ENCODE results near the gene AKAP12.

Gene AKAP12

GRCh38 chr6:151260205-151260604 lies 20.4 kb downstream of the AKAP12 start:
- H3K4me3 ChIP-seq (ENCODE audit: low read depth in 1 of 2, low read length in 2 of 2) = no peak overlapping the region
- no peak overlapping the region for H3K9ac ChIP-seq (ENCODE audit: low read length)
- no peaks in the 10 kb centered on the region for H3K36me3 ChIP-seq (ENCODE audit: insufficient read depth, low read length)
- peaks cover 57% of the 10 kb centered on the region for H3K4me1 ChIP-seq (ENCODE audit: insufficient read depth, low read length)
- H3K27ac ChIP-seq (ENCODE audit: low read depth, low read length) = no peak overlapping the region
- no peaks in the 10 kb centered on the region for H3K9me3 ChIP-seq (ENCODE audit: low read length)
- H3K27me3 ChIP-seq (ENCODE audit: control insufficient read depth in 1 of 2, insufficient read depth in 2 of 2, low read length in 2 of 2) = no peaks in the 10 kb centered on the region

- no peaks in the 10 kb centered on the region for H3K36me3 ChIP-seq (ENCODE audit: insufficient read depth, low read length)
- no peaks in the 10 kb centered on the region for H3K27me3 ChIP-seq (ENCODE audit: control insufficient read depth in 1 of 2, insufficient read depth in 2 of 2, low read length in 2 of 2)
- H3K4me3 ChIP-seq (ENCODE audit: low read depth in 1 of 2, low read length in 2 of 2) = no peak overlapping the region
- no peaks in the 10 kb centered on the region for H3K9me3 ChIP-seq (ENCODE audit: low read length)
- H3K4me1 ChIP-seq (ENCODE audit: insufficient read depth, low read length) = peaks cover 42% of the 10 kb centered on the region
- no peak overlapping the region for H3K27ac ChIP-seq (ENCODE audit: low read depth, low read length)
- H3K9ac ChIP-seq (ENCODE audit: low read length) = no peak overlapping the region
Observed at GRCh38 chr6:151263035-151263434, 23.3 kb downstream of the AKAP12 start.

DNA sequence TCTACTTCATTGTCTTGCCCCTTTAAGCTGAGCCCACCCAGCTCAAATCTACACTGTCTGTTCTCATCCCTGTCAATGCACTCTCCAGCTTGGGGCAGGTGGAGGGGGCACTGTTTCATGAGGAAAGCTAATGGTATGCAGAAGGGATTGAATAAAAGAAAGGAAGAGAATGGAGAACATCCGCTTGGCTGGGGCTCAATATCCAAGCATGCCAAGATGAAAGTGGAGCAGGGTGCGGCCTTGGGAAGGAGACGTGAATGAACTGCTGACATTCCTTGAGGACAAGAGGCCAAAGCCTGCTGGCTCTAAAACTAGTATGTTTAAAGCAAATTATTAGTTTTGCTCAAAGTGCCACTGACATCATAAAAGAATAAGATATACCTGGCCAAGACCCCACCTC lies 24.2 kb downstream of the AKAP12 start:
- Histone ChIP-seq H3K4me3 (ENCODE audit: low read depth in 1 of 2, low read length in 2 of 2) (no peak overlapping the region), H3K27me3 (ENCODE audit: control insufficient read depth in 1 of 2, insufficient read depth in 2 of 2, low read length in 2 of 2) (no peaks in the 10 kb centered on the region), H3K4me1 (ENCODE audit: insufficient read depth, low read length) (peaks cover 40% of the 10 kb centered on the region), H3K27ac (ENCODE audit: low read depth, low read length) (peak overlapping the region; percentile 32), H3K9me3 (ENCODE audit: low read length) (no peaks in the 10 kb centered on the region), H3K36me3 (ENCODE audit: insufficient read depth, low read length) (no peaks in the 10 kb centered on the region), H3K9ac (ENCODE audit: low read length) (no peak overlapping the region)

DNA sequence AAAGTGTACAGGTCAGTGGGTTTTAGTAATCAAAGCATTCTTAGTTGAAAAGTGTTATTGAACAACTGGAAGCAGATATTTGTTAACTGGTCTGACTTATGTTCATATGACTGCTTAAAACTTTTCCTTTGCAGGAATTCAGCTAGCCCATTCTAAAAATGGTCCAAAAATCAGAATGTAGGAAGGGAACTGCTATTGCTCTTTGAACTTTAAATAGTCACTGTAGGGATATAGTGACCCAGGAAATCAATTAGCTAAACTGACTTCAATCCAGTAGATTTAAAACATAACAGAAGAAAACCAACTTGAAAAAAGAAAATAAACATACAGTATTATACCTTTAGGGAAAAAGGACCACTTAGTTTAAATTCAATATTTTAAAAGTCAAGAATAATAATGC lies 25.5 kb downstream of the AKAP12 start:
- Histone ChIP-seq H3K27ac (ENCODE audit: low read depth, low read length) (no peak overlapping the region), H3K9ac (ENCODE audit: low read length) (no peak overlapping the region), H3K36me3 (ENCODE audit: insufficient read depth, low read length) (no peaks in the 10 kb centered on the region), H3K4me3 (ENCODE audit: low read depth in 1 of 2, low read length in 2 of 2) (no peak overlapping the region), H3K4me1 (ENCODE audit: insufficient read depth, low read length) (peaks cover 41% of the 10 kb centered on the region), H3K27me3 (ENCODE audit: control insufficient read depth in 1 of 2, insufficient read depth in 2 of 2, low read length in 2 of 2) (no peaks in the 10 kb centered on the region), H3K9me3 (ENCODE audit: low read length) (no peaks in the 10 kb centered on the region)

DNA sequence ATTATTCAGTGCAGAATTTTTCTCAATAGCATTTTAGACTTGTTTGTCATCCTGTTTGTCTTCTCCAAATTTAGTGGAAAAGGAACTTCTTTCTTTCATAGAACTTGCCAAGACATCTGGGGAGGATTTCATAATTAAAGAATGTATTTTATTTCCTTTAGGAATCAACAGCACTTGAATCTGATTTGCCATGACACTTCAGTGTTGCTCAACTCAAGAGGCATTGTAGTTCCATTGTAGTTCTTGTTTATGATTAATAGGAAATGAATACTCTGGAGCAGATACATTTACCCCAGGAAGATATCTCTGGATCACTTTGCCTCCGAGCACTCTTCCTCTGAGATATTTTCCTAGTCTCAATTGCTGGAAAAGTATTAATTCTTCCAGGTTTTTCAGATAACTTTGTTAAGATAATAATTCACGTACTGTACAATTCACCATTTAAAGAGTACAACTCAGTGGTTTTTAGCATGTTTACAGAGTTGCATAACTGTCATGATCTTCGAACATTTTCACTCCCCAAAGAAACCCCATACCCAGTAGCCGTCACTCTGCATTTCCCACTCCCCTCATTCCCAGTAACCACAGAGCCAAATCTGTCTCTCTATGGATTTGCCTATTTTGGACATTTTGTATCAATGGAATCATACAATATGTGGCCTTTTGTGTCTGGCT lies 29.7 kb downstream of the AKAP12 start:
- Histone ChIP-seq H3K4me1 (ENCODE audit: insufficient read depth, low read length) (peaks cover 41% of the 10 kb centered on the region), H3K36me3 (ENCODE audit: insufficient read depth, low read length) (no peaks in the 10 kb centered on the region), H3K9ac (ENCODE audit: low read length) (no peak overlapping the region), H3K4me3 (ENCODE audit: low read depth in 1 of 2, low read length in 2 of 2) (no peak overlapping the region), H3K27ac (ENCODE audit: low read depth, low read length) (peak overlapping the region; percentile 19), H3K27me3 (ENCODE audit: control insufficient read depth in 1 of 2, insufficient read depth in 2 of 2, low read length in 2 of 2) (no peaks in the 10 kb centered on the region), H3K9me3 (ENCODE audit: low read length) (no peaks in the 10 kb centered on the region)

- H3K4me1 ChIP-seq (ENCODE audit: insufficient read depth, low read length) = peaks cover 57% of the 10 kb centered on the region
- H3K9me3 ChIP-seq (ENCODE audit: low read length) = no peaks in the 10 kb centered on the region
- no peak overlapping the region for H3K4me3 ChIP-seq (ENCODE audit: low read depth in 1 of 2, low read length in 2 of 2)
- no peak overlapping the region for H3K27ac ChIP-seq (ENCODE audit: low read depth, low read length)
- no peak overlapping the region for H3K9ac ChIP-seq (ENCODE audit: low read length)
- H3K36me3 ChIP-seq (ENCODE audit: insufficient read depth, low read length) = no peaks in the 10 kb centered on the region
- no peaks in the 10 kb centered on the region for H3K27me3 ChIP-seq (ENCODE audit: control insufficient read depth in 1 of 2, insufficient read depth in 2 of 2, low read length in 2 of 2)
Observed at GRCh38 chr6:151275121-151275520, 35.4 kb downstream of the AKAP12 start.

DNA sequence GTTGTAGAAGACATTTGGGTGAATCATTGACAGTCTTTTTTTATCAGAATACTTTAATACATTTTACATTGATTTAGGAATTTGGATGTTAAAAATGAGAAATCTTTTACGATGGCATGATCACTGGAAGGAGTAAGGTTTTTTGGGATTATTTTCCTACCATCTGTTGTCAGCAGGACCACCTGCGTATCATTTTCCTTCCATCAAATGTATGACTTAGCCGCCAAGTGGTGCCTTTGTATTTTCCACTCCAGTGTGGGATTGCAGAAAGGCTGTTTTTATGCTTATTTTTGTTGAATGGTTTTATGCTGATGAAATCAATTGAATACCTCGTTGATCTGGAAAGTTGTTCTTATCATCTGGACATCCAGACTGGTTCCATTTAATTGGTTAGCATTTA lies 35.8 kb downstream of the AKAP12 start:
- H3K4me3 ChIP-seq (ENCODE audit: low read depth in 1 of 2, low read length in 2 of 2) = no peak overlapping the region
- H3K36me3 ChIP-seq (ENCODE audit: insufficient read depth, low read length) = no peaks in the 10 kb centered on the region
- H3K27ac ChIP-seq (ENCODE audit: low read depth, low read length) = no peak overlapping the region
- H3K9ac ChIP-seq (ENCODE audit: low read length) = no peak overlapping the region
- peaks cover 52% of the 10 kb centered on the region for H3K4me1 ChIP-seq (ENCODE audit: insufficient read depth, low read length)
- no peaks in the 10 kb centered on the region for H3K9me3 ChIP-seq (ENCODE audit: low read length)
- no peaks in the 10 kb centered on the region for H3K27me3 ChIP-seq (ENCODE audit: control insufficient read depth in 1 of 2, insufficient read depth in 2 of 2, low read length in 2 of 2)

DNA sequence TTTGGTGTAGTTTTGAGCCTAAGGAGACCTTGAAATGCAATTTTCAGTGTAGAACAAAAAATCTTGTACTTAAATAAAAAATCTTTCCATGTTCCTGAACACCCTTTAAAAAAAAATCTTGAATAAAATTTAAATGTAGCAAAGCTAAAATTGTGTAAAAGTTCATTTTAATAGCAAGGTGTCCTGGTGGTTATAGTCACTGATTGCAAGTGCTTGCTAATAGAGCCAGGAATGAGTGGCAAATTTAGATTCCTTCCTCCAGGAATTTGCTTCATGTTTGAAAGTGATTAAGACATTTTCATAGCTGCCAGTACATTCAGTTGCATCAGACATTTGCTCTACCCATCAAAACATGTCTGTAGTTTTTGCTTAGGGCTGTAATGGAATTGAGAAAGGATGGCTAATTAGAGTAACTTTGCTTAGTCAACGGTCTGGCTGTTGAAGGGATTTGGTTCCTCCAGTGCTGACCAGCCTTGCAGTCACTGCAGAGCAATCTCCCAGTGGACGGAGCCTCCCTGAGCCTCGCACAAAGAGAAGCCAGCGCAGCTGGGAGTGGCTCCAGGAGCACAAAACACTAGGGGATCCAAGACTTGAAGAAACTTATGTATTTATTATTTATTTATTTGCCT lies 36.5 kb downstream of the AKAP12 start:
- Histone ChIP-seq H3K4me3 (ENCODE audit: low read depth in 1 of 2, low read length in 2 of 2) (no peak overlapping the region), H3K9me3 (ENCODE audit: low read length) (no peaks in the 10 kb centered on the region), H3K27ac (ENCODE audit: low read depth, low read length) (peak overlapping the region; percentile 38), H3K27me3 (ENCODE audit: control insufficient read depth in 1 of 2, insufficient read depth in 2 of 2, low read length in 2 of 2) (no peaks in the 10 kb centered on the region), H3K4me1 (ENCODE audit: insufficient read depth, low read length) (peaks cover 52% of the 10 kb centered on the region), H3K9ac (ENCODE audit: low read length) (no peak overlapping the region), H3K36me3 (ENCODE audit: insufficient read depth, low read length) (no peaks in the 10 kb centered on the region)

- Histone ChIP-seq H3K4me3 (ENCODE audit: low read depth in 1 of 2, low read length in 2 of 2) (no peak overlapping the region), H3K9ac (ENCODE audit: low read length) (no peak overlapping the region), H3K4me1 (ENCODE audit: insufficient read depth, low read length) (peaks cover 68% of the 10 kb centered on the region), H3K9me3 (ENCODE audit: low read length) (no peaks in the 10 kb centered on the region), H3K36me3 (ENCODE audit: insufficient read depth, low read length) (no peaks in the 10 kb centered on the region), H3K27ac (ENCODE audit: low read depth, low read length) (no peak overlapping the region), H3K27me3 (ENCODE audit: control insufficient read depth in 1 of 2, insufficient read depth in 2 of 2, low read length in 2 of 2) (no peaks in the 10 kb centered on the region)
Observed at GRCh38 chr6:151279891-151280290, 40.1 kb downstream of the AKAP12 start.

DNA sequence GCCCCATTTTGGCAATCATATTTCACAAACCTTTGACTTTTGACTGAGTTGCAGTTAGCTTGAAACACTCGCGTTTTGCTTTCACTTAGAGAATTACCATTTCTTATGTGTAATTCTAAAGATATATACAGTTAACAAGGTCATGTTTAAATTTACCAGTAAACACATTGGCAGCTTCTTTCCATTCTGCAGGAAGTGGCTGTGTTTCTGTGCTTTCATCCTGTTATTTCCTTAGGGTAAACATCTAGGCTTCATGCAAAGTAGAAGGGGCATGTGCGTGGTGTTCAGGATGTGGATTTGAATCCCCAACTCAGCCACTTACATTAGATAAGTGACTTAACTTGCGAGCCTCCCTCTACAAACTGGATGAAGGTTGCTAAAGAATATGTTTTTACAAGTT lies 41.1 kb downstream of the AKAP12 start:
- H3K27me3 ChIP-seq (ENCODE audit: control insufficient read depth in 1 of 2, insufficient read depth in 2 of 2, low read length in 2 of 2) = no peaks in the 10 kb centered on the region
- no peaks in the 10 kb centered on the region for H3K9me3 ChIP-seq (ENCODE audit: low read length)
- peaks cover 68% of the 10 kb centered on the region for H3K4me1 ChIP-seq (ENCODE audit: insufficient read depth, low read length)
- H3K36me3 ChIP-seq (ENCODE audit: insufficient read depth, low read length) = no peaks in the 10 kb centered on the region
- H3K4me3 ChIP-seq (ENCODE audit: low read depth in 1 of 2, low read length in 2 of 2) = no peak overlapping the region
- no peak overlapping the region for H3K27ac ChIP-seq (ENCODE audit: low read depth, low read length)
- H3K9ac ChIP-seq (ENCODE audit: low read length) = no peak overlapping the region

DNA sequence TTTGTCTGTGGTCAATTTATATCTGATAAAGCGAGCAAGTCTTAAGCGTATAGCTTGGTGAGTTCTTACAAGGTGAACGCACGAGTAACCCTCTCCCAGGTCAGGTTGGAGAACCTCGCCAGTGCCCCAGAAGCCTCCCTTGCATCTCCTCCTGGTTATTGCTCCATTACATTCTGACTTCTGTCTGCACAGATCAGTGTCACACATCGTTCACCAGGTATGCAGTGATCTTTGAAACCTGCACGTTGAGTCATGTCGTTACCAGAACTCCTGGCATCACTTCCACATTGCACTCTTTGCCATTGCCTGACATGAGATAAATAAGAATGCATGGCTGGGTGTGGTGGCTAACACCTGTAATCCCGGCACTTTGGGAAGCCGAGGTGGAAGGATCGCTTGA lies 44.2 kb downstream of the AKAP12 start:
- Histone ChIP-seq H3K27ac (ENCODE audit: low read depth, low read length) (peak overlapping the region; percentile 40), H3K4me1 (ENCODE audit: insufficient read depth, low read length) (peaks cover 67% of the 10 kb centered on the region)

DNA sequence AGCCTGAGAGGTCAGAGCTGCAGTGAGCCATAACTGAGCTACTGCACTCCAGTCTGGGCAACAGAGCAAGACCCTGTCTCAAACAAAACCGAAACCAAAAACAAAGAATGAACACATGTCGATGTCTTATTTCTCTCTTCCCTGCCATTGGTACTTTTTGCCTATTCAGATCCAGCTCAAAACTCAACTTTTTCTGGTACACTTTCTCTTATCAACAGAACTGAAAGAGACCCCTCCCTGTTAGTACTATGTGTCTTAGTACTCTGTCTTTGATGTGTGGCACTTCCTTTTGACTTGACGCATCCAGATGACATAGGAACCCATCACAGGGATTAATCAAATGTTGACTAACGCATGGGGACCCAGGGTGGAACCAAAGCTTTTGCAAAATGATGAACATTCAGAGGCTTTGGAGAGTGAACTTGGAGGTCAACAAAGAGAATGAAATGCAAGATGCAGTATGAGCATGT lies 44.8 kb downstream of the AKAP12 start:
- Histone ChIP-seq H3K4me3 (ENCODE audit: low read depth in 1 of 2, low read length in 2 of 2) (peak overlapping the region in 1 of 2 donors; percentile 24), H3K27me3 (ENCODE audit: control insufficient read depth in 1 of 2, insufficient read depth in 2 of 2, low read length in 2 of 2) (no peaks in the 10 kb centered on the region), H3K9ac (ENCODE audit: low read length) (no peak overlapping the region), H3K9me3 (ENCODE audit: low read length) (no peaks in the 10 kb centered on the region), H3K36me3 (ENCODE audit: insufficient read depth, low read length) (no peaks in the 10 kb centered on the region), H3K27ac (ENCODE audit: low read depth, low read length) (peak overlapping the region; percentile 79), H3K4me1 (ENCODE audit: insufficient read depth, low read length) (peaks cover 66% of the 10 kb centered on the region)

More for the DNA sequence above, 44.2 kb downstream of the AKAP12 start:
- H3K36me3 ChIP-seq (ENCODE audit: insufficient read depth, low read length) = no peaks in the 10 kb centered on the region
- no peak overlapping the region for H3K4me3 ChIP-seq (ENCODE audit: low read depth in 1 of 2, low read length in 2 of 2)
- no peak overlapping the region for H3K9ac ChIP-seq (ENCODE audit: low read length)
- no peaks in the 10 kb centered on the region for H3K9me3 ChIP-seq (ENCODE audit: low read length)
- H3K27me3 ChIP-seq (ENCODE audit: control insufficient read depth in 1 of 2, insufficient read depth in 2 of 2, low read length in 2 of 2) = no peaks in the 10 kb centered on the region
